A673 (cell line): ENCODE data around the gene CDH23. TPM values are rescaled to one million over a fixed set of nuclear protein-coding genes. Genes with fewer than 3 reads are reported as not detected.

Experiments used
- BruUV-seq: library from RNA; stranded (reverse); fragments of 400-500 nt; replicated peaks from 2 replicates; lab custom pipeline; 2021; lab: Mats Ljungman, UMichigan
- CTCF ChIA-PET: fragments of 300-600 bp; sonication (Branson Sonifier 250); formaldehyde crosslinking; loops from one replicate; lab custom pipeline; 2022; ENCODE audit warnings: antibody characterized with exemption; lab: Charles Lee
- POLR2A ChIA-PET: fragments of 300-600 bp; sonication (Branson Sonifier 250); formaldehyde crosslinking; loops from one replicate; lab custom pipeline; 2022; ENCODE audit warnings: antibody characterized with exemption; ENCODE audit not compliant: low non-redundant PET; lab: Charles Lee
- DNase-seq: peaks from one replicate; pipeline ENCODE4 v3.0.0-alpha.2; 2015; ENCODE audit warnings: low spot score
- H3K27ac ChIP-seq: fragments of 200-600 bp; sonication (generic); 2 replicates; pipeline ENCODE4 v1.5.1; 2016; ENCODE audit warnings: mixed run types, low read depth, mild to moderate bottlenecking, mixed read lengths, antibody characterized with exemption, low read length; ENCODE audit not compliant: poor library complexity, severe bottlenecking
- H3K27me3 ChIP-seq: fragments of 200-600 bp; sonication (generic); replicated peaks from 2 replicates; pipeline ENCODE4 v1.6.1; 2017; ENCODE audit warnings: mixed run types, low read depth, mild to moderate bottlenecking, mixed read lengths, antibody characterized with exemption, low read length; ENCODE audit not compliant: insufficient read depth, poor library complexity
- H3K36me3 ChIP-seq: fragments of 200-600 bp; sonication (generic); 2 replicates; pipeline ENCODE4 v1.6.1; 2016; ENCODE audit warnings: mixed run types, mild to moderate bottlenecking, mixed read lengths, antibody characterized with exemption, low read length; ENCODE audit not compliant: insufficient read depth, poor library complexity, severe bottlenecking
- H3K4me1 ChIP-seq: fragments of 200-600 bp; sonication (generic); 2 replicates; pipeline ENCODE4 v1.6.1; 2017; ENCODE audit warnings: mixed run types, mild to moderate bottlenecking, mixed read lengths, antibody characterized with exemption, low read length; ENCODE audit not compliant: insufficient read depth, poor library complexity, severe bottlenecking
- H3K4me3 ChIP-seq: fragments of 200-600 bp; sonication (generic); 2 replicates; pipeline ENCODE4 v1.5.1; 2016; ENCODE audit warnings: low read depth, mixed run types, mild to moderate bottlenecking, mixed read lengths, low read length; ENCODE audit not compliant: poor library complexity, severe bottlenecking
- H3K9me3 ChIP-seq: fragments of 200-600 bp; sonication (generic); 2 replicates; pipeline ENCODE4 v1.6.1; 2016; ENCODE audit warnings: mixed run types, low read depth, mild to moderate bottlenecking, mixed read lengths, antibody characterized with exemption, low read length; ENCODE audit not compliant: poor library complexity, severe bottlenecking
- CTCF ChIP-seq: fragments of 300-800, 200-600 bp; sonication (generic); conservative IDR thresholded peaks from 2 replicates; pipeline ENCODE4 v1.5.1; 2017; ENCODE audit warnings: low read depth, mild to moderate bottlenecking, antibody characterized with exemption, low read length, moderate library complexity, mixed read lengths
- EZH2 ChIP-seq: fragments of 200-600 bp; sonication (generic); IDR thresholded peaks from 2 replicates; pipeline ENCODE4 v1.6.1; 2017; ENCODE audit warnings: borderline replicate concordance, low read depth, mild to moderate bottlenecking, mixed read lengths, antibody characterized with exemption, low read length; ENCODE audit not compliant: poor library complexity, severe bottlenecking
- intact Hi-C: fragments of 100-400 bp; cut with micrococcal nuclease; formaldehyde crosslinking; loops from one replicate; pipeline ENCODE4 v1.10.0; 2022; ENCODE audit not compliant: unreplicated experiment
- total RNA-seq: library from RNA; stranded (reverse); gene quantifications from 2 replicates; pipeline ENCODE4 v1.2.3, GENCODE V29; 2021

CDH23 gene
- total RNA-seq, 1 experiment from 2014 or later = 49.7 TPM

GRCh38 chr10:71551970-71552369 lies 155.2 kb downstream of the CDH23 start:
- no peaks in the 10 kb centered on the region for H3K4me1 ChIP-seq
- H3K9me3 ChIP-seq = no peaks in the 10 kb centered on the region
- DNase-seq = no peak
- no peak for TF ChIP-seq EZH2
- TF ChIP-seq CTCF = no peak
- H3K27ac ChIP-seq = no peak overlapping the region
- ChIA-PET POLR2A (no interaction called here), CTCF (no interaction called here)
- no peaks in the 10 kb centered on the region for H3K27me3 ChIP-seq
- BruUV-seq = no TSS peak
- no peak overlapping the region for H3K4me3 ChIP-seq
- H3K36me3 ChIP-seq = no peaks in the 10 kb centered on the region
- intact Hi-C loops = no loop called here

GRCh38 chr10:71553432-71553831 lies 156.7 kb downstream of the CDH23 start:
- Histone ChIP-seq H3K36me3 (no peaks in the 10 kb centered on the region), H3K4me1 (no peaks in the 10 kb centered on the region), H3K27ac (no peak overlapping the region), H3K4me3 (no peak overlapping the region), H3K9me3 (no peaks in the 10 kb centered on the region), H3K27me3 (no peaks in the 10 kb centered on the region)
- TF ChIP-seq EZH2 (no peak), CTCF (no peak)
- intact Hi-C loops = no loop called here
- CTCF ChIA-PET = no interaction called here
- no TSS peak for BruUV-seq
- DNase-seq = peak; percentile 33
- POLR2A ChIA-PET = no interaction called here

- no TSS peak for BruUV-seq
- Histone ChIP-seq H3K4me3 (no peak overlapping the region), H3K27ac (no peak overlapping the region), H3K9me3 (no peaks in the 10 kb centered on the region), H3K27me3 (no peaks in the 10 kb centered on the region), H3K4me1 (no peaks in the 10 kb centered on the region), H3K36me3 (no peaks in the 10 kb centered on the region)
- intact Hi-C loops = no loop called here
- POLR2A ChIA-PET = no interaction called here
- CTCF ChIA-PET = interaction anchor here (1.5 kb wide), 1 partner anchor 16 kb away, joined by 6 read pairs; no protein-coding TSS in a partner anchor
- TF ChIP-seq CTCF (no peak), EZH2 (no peak)
- DNase-seq = no peak
These were observed 158.0 kb downstream of the CDH23 start for GRCh38 chr10:71554671-71555070.
